ENCODE data around the gene GNA14.

Gene GNA14

DNA sequence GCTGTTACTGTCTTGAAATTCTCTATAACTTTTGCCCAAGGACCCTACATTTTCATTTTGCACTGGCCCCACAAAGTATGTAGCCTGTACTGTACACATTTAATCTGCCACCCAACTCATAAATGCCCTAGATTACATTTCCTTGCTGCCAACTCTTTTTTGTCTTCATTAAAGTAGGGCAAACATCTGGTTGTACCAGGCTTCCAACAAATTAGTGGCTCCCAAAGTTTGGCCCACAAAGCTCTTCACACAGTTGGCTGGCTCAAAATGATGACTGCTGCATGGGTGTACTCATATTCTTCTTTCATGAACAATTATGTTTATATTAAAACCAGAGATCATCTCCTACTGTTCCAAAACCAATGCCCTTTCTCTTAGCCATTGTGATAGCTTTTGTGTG is 45.3 kb downstream of the GNA14 start:
- TF ChIP-seq, protein P1, sequence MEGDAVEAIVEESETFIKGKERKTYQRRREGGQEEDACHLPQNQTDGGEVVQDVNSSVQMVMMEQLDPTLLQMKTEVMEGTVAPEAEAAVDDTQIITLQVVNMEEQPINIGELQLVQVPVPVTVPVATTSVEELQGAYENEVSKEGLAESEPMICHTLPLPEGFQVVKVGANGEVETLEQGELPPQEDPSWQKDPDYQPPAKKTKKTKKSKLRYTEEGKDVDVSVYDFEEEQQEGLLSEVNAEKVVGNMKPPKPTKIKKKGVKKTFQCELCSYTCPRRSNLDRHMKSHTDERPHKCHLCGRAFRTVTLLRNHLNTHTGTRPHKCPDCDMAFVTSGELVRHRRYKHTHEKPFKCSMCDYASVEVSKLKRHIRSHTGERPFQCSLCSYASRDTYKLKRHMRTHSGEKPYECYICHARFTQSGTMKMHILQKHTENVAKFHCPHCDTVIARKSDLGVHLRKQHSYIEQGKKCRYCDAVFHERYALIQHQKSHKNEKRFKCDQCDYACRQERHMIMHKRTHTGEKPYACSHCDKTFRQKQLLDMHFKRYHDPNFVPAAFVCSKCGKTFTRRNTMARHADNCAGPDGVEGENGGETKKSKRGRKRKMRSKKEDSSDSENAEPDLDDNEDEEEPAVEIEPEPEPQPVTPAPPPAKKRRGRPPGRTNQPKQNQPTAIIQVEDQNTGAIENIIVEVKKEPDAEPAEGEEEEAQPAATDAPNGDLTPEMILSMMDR (IDR thresholded peaks at IDR 0.05), result no peak
- Histone ChIP-seq H3K27me3 (no peaks in the 10 kb centered on the region), H3K4me3 (no peak overlapping the region), H3K4me1 (peaks cover 0 to 7% (median 0%) of the 10 kb centered on the region in 4 donors), H3K36me3 (no peaks in the 10 kb centered on the region), H3K9me3 (no peaks in the 10 kb centered on the region), H3K27ac (no peak overlapping the region)
- no peak for DNase-seq
- intact Hi-C loops (cut with DNase I; ENCODE audit: low total_unique reads), result no loop called here

DNA sequence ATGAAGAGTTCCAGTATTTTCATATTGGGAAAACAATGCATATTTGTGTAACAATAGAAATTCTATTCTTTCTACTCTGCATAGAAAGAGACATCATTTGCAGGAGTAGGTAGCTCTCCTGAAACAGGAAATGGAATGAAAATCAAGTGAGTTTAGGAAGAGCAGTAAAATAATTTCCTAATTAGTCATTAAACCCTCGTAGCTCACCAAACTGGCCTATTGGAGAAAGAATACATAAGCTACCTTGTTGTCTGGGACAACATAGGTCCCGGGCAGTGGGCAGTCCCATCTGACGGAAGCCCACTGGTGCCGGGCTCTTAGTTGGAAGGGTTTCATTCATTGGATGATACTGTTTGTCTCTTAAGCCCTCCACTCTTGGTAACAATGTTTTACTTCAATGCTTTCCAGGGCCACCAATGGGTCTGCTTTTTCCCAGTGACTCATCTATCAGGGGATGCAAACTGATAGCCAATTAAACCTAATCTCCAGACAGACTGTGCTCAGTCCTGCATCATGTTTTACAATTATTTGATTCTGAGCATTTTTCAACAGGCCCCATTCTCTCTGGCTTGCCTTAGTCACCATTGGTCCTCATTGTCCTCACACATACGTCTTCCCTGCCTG is 46.5 kb downstream of the GNA14 start:
- DNase-seq, result no peak
- peaks cover 0 to 18% (median 0%) of the 10 kb centered on the region in 4 donors for H3K4me1 ChIP-seq
- no peaks in the 10 kb centered on the region for H3K9me3 ChIP-seq
- no peaks in the 10 kb centered on the region for H3K27me3 ChIP-seq
- intact Hi-C loops (cut with DNase I; ENCODE audit: low total_unique reads), result no loop called here
- H3K4me3 ChIP-seq, result no peak overlapping the region
- TF ChIP-seq, protein P1 (IDR thresholded peaks at IDR 0.05), result no peak
- H3K36me3 ChIP-seq, result no peaks in the 10 kb centered on the region
- no peak overlapping the region for H3K27ac ChIP-seq

DNA sequence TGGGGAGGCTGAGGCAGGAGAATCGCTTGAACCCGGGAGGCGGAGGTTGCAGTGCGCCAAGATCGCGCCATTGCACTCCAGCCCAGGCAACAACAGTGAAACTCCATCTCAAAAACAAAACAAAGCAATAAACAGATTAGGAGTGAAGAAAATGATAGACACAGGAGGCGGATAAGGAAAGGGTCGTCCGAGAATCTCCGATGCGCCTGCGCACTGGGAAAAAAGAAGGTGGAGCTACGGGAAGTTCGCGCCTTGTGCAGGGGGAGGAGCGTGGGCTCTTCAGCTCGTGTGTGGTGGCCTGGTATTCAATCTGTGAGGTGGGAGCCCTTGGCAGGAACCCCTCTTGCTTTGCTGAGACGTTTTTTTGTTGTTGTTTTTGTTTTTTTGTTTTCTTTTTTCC is 47.3 kb downstream of the GNA14 start:
- intact Hi-C loops (cut with DNase I; ENCODE audit: low total_unique reads), result no loop called here
- TF ChIP-seq, protein P1 (IDR thresholded peaks at IDR 0.05), result no peak

DNA sequence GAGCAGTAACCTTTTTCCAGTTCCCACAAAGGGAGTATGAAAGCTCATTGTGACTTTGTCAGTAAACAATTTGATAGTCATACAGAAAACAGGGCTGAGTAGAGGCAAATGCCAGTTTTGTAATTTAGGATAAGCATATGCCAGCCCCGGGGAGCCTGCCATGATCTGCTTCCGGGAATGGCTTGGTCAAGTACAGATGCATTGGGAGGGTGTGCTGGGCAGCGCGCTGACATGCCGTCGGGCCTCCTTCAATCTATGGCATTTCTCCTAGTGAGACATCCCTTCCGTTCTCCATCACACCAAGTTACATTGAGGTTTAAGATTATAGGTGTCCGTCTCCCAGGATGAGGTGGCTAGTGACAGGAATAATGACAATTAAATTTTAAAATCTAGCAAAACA is 48.6 kb downstream of the GNA14 start:
- H3K4me1 ChIP-seq, result peaks cover 0 to 13% (median 0%) of the 10 kb centered on the region in 4 donors
- no peak for DNase-seq
- no peaks in the 10 kb centered on the region for H3K27me3 ChIP-seq
- TF ChIP-seq, protein P1 (IDR thresholded peaks at IDR 0.05), result no peak
- H3K9me3 ChIP-seq, result no peaks in the 10 kb centered on the region
- H3K36me3 ChIP-seq, result no peaks in the 10 kb centered on the region
- no peak overlapping the region for H3K4me3 ChIP-seq
- H3K27ac ChIP-seq, result no peak overlapping the region
- intact Hi-C loops (cut with DNase I; ENCODE audit: low total_unique reads), result no loop called here

More for the DNA sequence above, 47.3 kb downstream of the GNA14 start:
- Histone ChIP-seq H3K4me1 (peaks cover 0 to 13% (median 0%) of the 10 kb centered on the region in 4 donors), H3K9me3 (no peaks in the 10 kb centered on the region), H3K27ac (no peak overlapping the region), H3K4me3 (no peak overlapping the region), H3K27me3 (no peaks in the 10 kb centered on the region), H3K36me3 (no peaks in the 10 kb centered on the region)
- DNase-seq, result no peak

DNA sequence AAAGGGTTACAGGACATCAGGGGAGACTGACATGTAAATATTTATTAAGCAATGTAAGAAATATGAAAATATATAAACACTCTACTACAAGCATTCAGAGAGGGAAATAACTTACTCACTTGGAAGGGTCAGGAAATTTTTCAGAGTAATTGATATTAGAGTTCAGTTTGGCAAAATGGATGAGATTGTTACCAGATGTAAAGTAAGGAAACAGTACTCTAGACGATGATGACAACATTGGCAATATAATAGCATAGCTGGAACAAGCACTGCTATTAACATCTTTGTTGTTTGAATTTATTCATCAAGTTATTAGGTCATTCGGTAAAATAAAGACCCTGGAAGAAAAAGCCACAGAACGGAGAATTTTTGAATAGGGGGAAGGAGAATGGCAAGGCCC is 49.1 kb downstream of the GNA14 start:
- DNase-seq, result no peak
- H3K27me3 ChIP-seq, result no peaks in the 10 kb centered on the region
- intact Hi-C loops (cut with DNase I; ENCODE audit: low total_unique reads), result no loop called here
- H3K4me3 ChIP-seq, result no peak overlapping the region
- H3K36me3 ChIP-seq, result no peaks in the 10 kb centered on the region
- H3K27ac ChIP-seq, result no peak overlapping the region
- no peaks in the 10 kb centered on the region for H3K9me3 ChIP-seq
- peaks cover 0 to 13% (median 0%) of the 10 kb centered on the region in 4 donors for H3K4me1 ChIP-seq
- TF ChIP-seq, protein P1 (IDR thresholded peaks at IDR 0.05), result no peak

DNA sequence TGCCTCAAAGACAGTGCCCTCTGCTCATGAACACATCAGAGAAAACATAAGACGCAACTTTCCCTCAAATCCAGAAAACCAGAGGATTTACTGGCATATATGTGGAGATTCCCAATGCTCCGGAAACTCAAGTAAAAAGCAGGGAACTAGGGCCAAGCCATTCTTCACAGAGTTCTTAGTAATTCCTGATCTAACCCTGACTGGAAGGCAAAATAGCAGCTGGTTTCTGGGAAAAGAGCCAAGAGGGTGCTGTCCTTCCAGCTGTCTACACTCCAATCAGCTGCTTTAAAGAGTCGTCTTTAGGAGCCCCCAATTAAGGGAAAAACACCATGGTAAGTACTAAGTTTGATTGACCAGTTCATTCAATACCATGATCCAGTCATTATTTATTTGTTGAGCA is 49.6 kb downstream of the GNA14 start:
- H3K27me3 ChIP-seq, result no peaks in the 10 kb centered on the region
- peaks cover 0 to 13% (median 0%) of the 10 kb centered on the region in 4 donors for H3K4me1 ChIP-seq
- intact Hi-C loops (cut with DNase I; ENCODE audit: low total_unique reads), result no loop called here
- H3K9me3 ChIP-seq, result no peaks in the 10 kb centered on the region
- no peak for DNase-seq
- H3K27ac ChIP-seq, result no peak overlapping the region
- no peaks in the 10 kb centered on the region for H3K36me3 ChIP-seq
- TF ChIP-seq, protein P1 (IDR thresholded peaks at IDR 0.05), result no peak
- no peak overlapping the region for H3K4me3 ChIP-seq

Data from tibial artery (tissue), 4 donors.